Panc1 (cell line): Measurements from ENCODE around the gene SLC6A19. TPM values are rescaled to one million over a fixed set of nuclear protein-coding genes. Genes with fewer than 3 reads are reported as not detected.

Experiments used
- ATAC-seq: fragments of 200-7000 bp; cut with Tn5 transposase; 2 replicates; pipeline ENCODE4 v1.9.1; 2020; ENCODE audit warnings: mild to moderate bottlenecking, moderate library complexity
- BruUV-seq: library from RNA; stranded (reverse); fragments of 400-500 nt; replicated peaks from 2 replicates; lab custom pipeline; 2021; lab: Mats Ljungman, UMichigan
- CTCF ChIA-PET: fragments of 300-600 bp; sonication (Branson Sonifier 250); formaldehyde crosslinking; loops from one replicate; lab custom pipeline; 2022; ENCODE audit warnings: antibody characterized with exemption; lab: Charles Lee
- POLR2A ChIA-PET: fragments of 300-600 bp; sonication (Branson Sonifier 250); formaldehyde crosslinking; loops from one replicate; lab custom pipeline; 2022; ENCODE audit warnings: antibody characterized with exemption; lab: Charles Lee
- DNase-seq: peaks from one replicate; pipeline ENCODE4 v3.0.0-alpha.2; 2010; ENCODE audit warnings: low read depth, low spot score
- H3K27ac ChIP-seq: 2 replicates; pipeline ENCODE4 v1.5.1; 2011; ENCODE audit warnings: mild to moderate bottlenecking, low read length, inconsistent platforms
- H3K27me3 ChIP-seq: fragments of 200-500 bp; sonication (Bioruptor generic); 2 replicates; pipeline ENCODE4 v1.6.0; 2014; ENCODE audit warnings: low read length, inconsistent platforms; ENCODE audit not compliant: control insufficient read depth, insufficient read depth
- H3K36me3 ChIP-seq: fragments of 200-500 bp; sonication (Bioruptor generic); 2 replicates; pipeline ENCODE4 v1.5.1; 2014; ENCODE audit warnings: inconsistent platforms, mild to moderate bottlenecking, low read length, moderate library complexity; ENCODE audit not compliant: control insufficient read depth, insufficient read depth
- H3K4me1 ChIP-seq: 2 replicates; pipeline ENCODE4 v1.5.1; 2011; ENCODE audit warnings: inconsistent platforms, mild to moderate bottlenecking, low read length, moderate library complexity; ENCODE audit not compliant: control insufficient read depth, insufficient read depth
- H3K4me3 ChIP-seq, 2 experiments: 2 replicates each; pipeline ENCODE4 v1.5.1; 2011 to 2012; ENCODE audit warnings: low read depth in 2 of 2, low read length in 2 of 2, mild to moderate bottlenecking in 2 of 2, inconsistent platforms in 1 of 2, moderate library complexity in 1 of 2
- H3K9me3 ChIP-seq: fragments of 200-500 bp; sonication (Bioruptor generic); 2 replicates; pipeline ENCODE4 v1.5.1; 2014; ENCODE audit warnings: low read depth, mild to moderate bottlenecking, inconsistent platforms, low read length, moderate library complexity; ENCODE audit not compliant: control insufficient read depth, insufficient read depth
- CTCF ChIP-seq: fragments of 450-650 bp; IDR thresholded peaks from 2 replicates; pipeline ENCODE4 v1.5.1; 2017; ENCODE audit warnings: mild to moderate bottlenecking
- POLR2AphosphoS5 ChIP-seq: IDR thresholded peaks from 2 replicates; pipeline ENCODE4 v1.6.1; 2012; ENCODE audit warnings: mild to moderate bottlenecking, low read depth, low read length, moderate library complexity
- REST ChIP-seq, 2 experiments: IDR thresholded peaks; 2 replicates each; pipeline ENCODE4 v1.6.1; 2011 to 2012; ENCODE audit warnings: low read depth in 2 of 2, control low read depth in 1 of 2, low read length in 1 of 2, mild to moderate bottlenecking in 1 of 2, moderate library complexity in 1 of 2; ENCODE audit not compliant: insufficient read depth in 1 of 2
- SIN3A ChIP-seq: IDR thresholded peaks from 2 replicates; pipeline ENCODE4 v1.6.1; 2012; ENCODE audit warnings: low read depth, mild to moderate bottlenecking, low read length, moderate library complexity, borderline replicate concordance; ENCODE audit not compliant: insufficient read depth
- TCF7L2 ChIP-seq: IDR thresholded peaks from 2 replicates; pipeline ENCODE4 v1.6.1; 2011; ENCODE audit warnings: mild to moderate bottlenecking, low read depth, low read length, inconsistent platforms
- in situ Hi-C: cut with HindIII; loops from 2 replicates; pipeline ENCODE4 v1.10.0; 2016; ENCODE audit warnings: low sequenced_read_pairs, low pct_unique_long_range_greater_than_20kb
- intact Hi-C: fragments of 100-400 bp; cut with micrococcal nuclease; formaldehyde crosslinking; loops from one replicate; pipeline ENCODE4 v1.10.0; 2022; ENCODE audit not compliant: unreplicated experiment
- total RNA-seq: library from RNA; stranded (reverse); gene quantifications from one replicate; pipeline ENCODE4 v1.2.1, GENCODE V29; 2021; ENCODE audit not compliant: unreplicated experiment

The SLC6A19 gene
- total RNA-seq, 1 experiment from 2014 or later = 0.23 TPM

- intact Hi-C loops = no loop called here
- Histone ChIP-seq H3K4me1 (no peaks in the 10 kb centered on the region; the same call in none of the 2 replicates), H3K27ac (no peak overlapping the region), H3K27me3 (no peaks in the 10 kb centered on the region), H3K9me3 (no peaks in the 10 kb centered on the region), H3K4me3 (no peak overlapping the region), H3K36me3 (no peaks in the 10 kb centered on the region)
- CTCF ChIA-PET = interaction anchor here (1.4 kb wide), 1 partner anchor 8 kb away, joined by 6 read pairs; no protein-coding TSS in a partner anchor
- ATAC-seq (no peak; the same call in 1 of the 2 replicates), DNase-seq (no peak)
- no TSS peak for BruUV-seq
- in situ Hi-C loops = no loop called here
- POLR2A ChIA-PET = no interaction called here
- no peak for TF ChIP-seq CTCF
- no peak for TF ChIP-seq TCF7L2
- no peak for TF ChIP-seq SIN3A
- no peak for TF ChIP-seq REST (IDR thresholded peaks at IDR 0.05; ENCODE audit: insufficient read depth in 1 of 2, low read depth in 2 of 2, low read length in 1 of 2)
- no peak for TF ChIP-seq POLR2AphosphoS5
Observed at GRCh38 chr5:1209489-1209852, 8.1 kb downstream of the SLC6A19 start.

GRCh38 chr5:1209896-1210776 is 8.7 kb downstream of the SLC6A19 start:
- ChIA-PET POLR2A (no interaction called here), CTCF (no interaction called here)
- intact Hi-C loops (no loop called here), in situ Hi-C loops (no loop called here)
- H3K4me3 ChIP-seq = no peak overlapping the region
- no peak overlapping the region for H3K27ac ChIP-seq
- TF ChIP-seq CTCF (no peak), POLR2AphosphoS5 (no peak), TCF7L2 (no peak), SIN3A (no peak), REST (IDR thresholded peaks at IDR 0.05; ENCODE audit: insufficient read depth in 1 of 2, low read depth in 2 of 2, low read length in 1 of 2) (no peak)
- H3K27me3 ChIP-seq = no peaks in the 10 kb centered on the region
- H3K4me1 ChIP-seq = no peaks in the 10 kb centered on the region; the same call in 1 of the 2 replicates
- BruUV-seq = no TSS peak
- DNase-seq (no peak), ATAC-seq (no peak)
- no peaks in the 10 kb centered on the region for H3K9me3 ChIP-seq
- no peaks in the 10 kb centered on the region for H3K36me3 ChIP-seq
